Mesenchymal stem cell (in vitro differentiated cells and primary cell): ENCODE data around the gene FGF14.

Experiments
- DNase-seq: peaks from one replicate; pipeline ENCODE4 v3.0.0-alpha.2; 2013
- H2AFZ ChIP-seq: one replicate; pipeline ENCODE4 v1.6.1; 2013; ENCODE audit warnings: low read depth, mild to moderate bottlenecking, control low read depth, inconsistent platforms, low read length, moderate library complexity
- H2AK5ac ChIP-seq: 2 replicates; pipeline ENCODE4 v1.6.1; 2013; ENCODE audit warnings: low read length, moderate library complexity, mild to moderate bottlenecking, inconsistent platforms; ENCODE audit not compliant: severe bottlenecking
- H2BK120ac ChIP-seq: one replicate; pipeline ENCODE4 v1.6.1; 2013; ENCODE audit warnings: low read depth, mild to moderate bottlenecking, inconsistent platforms, low read length, moderate library complexity
- H2BK12ac ChIP-seq, 2 experiments: one replicate each; pipeline ENCODE4 v1.6.1; 2013; ENCODE audit warnings: inconsistent platforms in 2 of 2, low read length in 2 of 2, mild to moderate bottlenecking in 2 of 2, moderate library complexity in 2 of 2, control low read depth in 1 of 2
- H2BK15ac ChIP-seq: one replicate; pipeline ENCODE4 v1.6.1; 2013; ENCODE audit warnings: mild to moderate bottlenecking, low read depth, inconsistent platforms; ENCODE audit not compliant: poor library complexity, severe bottlenecking
- H2BK5ac ChIP-seq: 2 replicates; pipeline ENCODE4 v1.6.1; 2013; ENCODE audit warnings: low read depth, mild to moderate bottlenecking, low read length, control low read depth, inconsistent platforms; ENCODE audit not compliant: poor library complexity, severe bottlenecking
- H3K14ac ChIP-seq, 2 experiments: one replicate each; pipeline ENCODE4 v1.6.1; 2013; ENCODE audit warnings: inconsistent platforms in 2 of 2, low read length in 2 of 2, control low read depth in 1 of 2, mild to moderate bottlenecking in 1 of 2, moderate library complexity in 1 of 2
- H3K18ac ChIP-seq, 2 experiments: one replicate each; pipeline ENCODE4 v1.6.1; 2013; ENCODE audit warnings: inconsistent platforms in 2 of 2, low read length in 2 of 2, control low read depth in 1 of 2, low read depth in 1 of 2, mild to moderate bottlenecking in 1 of 2
- H3K23ac ChIP-seq, 2 experiments: one replicate each; pipeline ENCODE4 v1.6.1; 2013; ENCODE audit warnings: inconsistent platforms in 2 of 2, low read length in 2 of 2, mild to moderate bottlenecking in 2 of 2, moderate library complexity in 2 of 2, control low read depth in 1 of 2
- H3K27ac ChIP-seq: 2 replicates; pipeline ENCODE4 v1.5.1; 2013; ENCODE audit warnings: mild to moderate bottlenecking, moderate library complexity, low read length, control low read depth, inconsistent platforms; ENCODE audit not compliant: poor library complexity, severe bottlenecking
- H3K27me3 ChIP-seq, 2 experiments: 2 replicates each; pipeline versions ENCODE4 v1.6.1 to v1.7.0; 2013; ENCODE audit warnings: low read length in 2 of 2, mild to moderate bottlenecking in 2 of 2, moderate library complexity in 2 of 2, control low read depth in 1 of 2, inconsistent platforms in 1 of 2; ENCODE audit not compliant: control insufficient read depth in 1 of 2, insufficient read depth in 1 of 2
- H3K36me3 ChIP-seq, 2 experiments: 2 replicates each; pipeline versions ENCODE4 v1.6.1 to v1.7.0; 2013; ENCODE audit warnings: low read length in 2 of 2, control low read depth in 1 of 2, inconsistent platforms in 1 of 2, low read depth in 1 of 2, mild to moderate bottlenecking in 1 of 2; ENCODE audit not compliant: insufficient read depth in 2 of 2, control insufficient read depth in 1 of 2
- H3K4ac ChIP-seq, 2 experiments: one replicate each; pipeline ENCODE4 v1.6.1; 2013; ENCODE audit warnings: inconsistent platforms in 2 of 2, low read length in 2 of 2, mild to moderate bottlenecking in 2 of 2, moderate library complexity in 2 of 2, control low read depth in 1 of 2, low read depth in 1 of 2
- H3K4me1 ChIP-seq: 2 replicates; pipeline ENCODE4 v1.6.1; 2013; ENCODE audit warnings: low read depth, low read length, control low read depth; ENCODE audit not compliant: control insufficient read depth, insufficient read depth
- H3K4me2 ChIP-seq: 2 replicates; pipeline ENCODE4 v1.6.1; 2013; ENCODE audit warnings: low read length, mild to moderate bottlenecking, inconsistent platforms; ENCODE audit not compliant: poor library complexity, severe bottlenecking
- H3K4me3 ChIP-seq, 2 experiments: 2 replicates each; pipeline versions ENCODE4 v1.5.1 to v1.7.0; 2013; ENCODE audit warnings: low read length in 2 of 2, mild to moderate bottlenecking in 2 of 2, control low read depth in 1 of 2, low read depth in 1 of 2; ENCODE audit not compliant: insufficient read depth in 1 of 2
- H3K79me1 ChIP-seq: replicated peaks from 2 replicates; pipeline ENCODE4 v1.6.1; 2013; ENCODE audit warnings: mild to moderate bottlenecking, control low read depth, low read length, inconsistent platforms; ENCODE audit not compliant: poor library complexity, severe bottlenecking
- H3K9ac ChIP-seq: 2 replicates; pipeline ENCODE4 v1.7.0; 2013; ENCODE audit warnings: mild to moderate bottlenecking, low read length, moderate library complexity
- H3K9me3 ChIP-seq: 2 replicates; pipeline ENCODE4 v1.7.0; 2013; ENCODE audit warnings: mild to moderate bottlenecking, low read length; ENCODE audit not compliant: control insufficient read depth
- H4K8ac ChIP-seq: one replicate; pipeline ENCODE4 v1.6.1; 2013; ENCODE audit warnings: inconsistent platforms, mild to moderate bottlenecking, low read length, moderate library complexity
- H4K91ac ChIP-seq: one replicate; pipeline ENCODE4 v1.6.1; 2013; ENCODE audit warnings: mild to moderate bottlenecking, low read length, inconsistent platforms
- WGBS: methylation state at CpG from one replicate; pipeline ENCODE4 v1.1.7; 2013; ENCODE audit warnings: mixed read lengths; 5-methylcytosine and 5-hydroxymethylcytosine counted together

FGF14 gene

DNA sequence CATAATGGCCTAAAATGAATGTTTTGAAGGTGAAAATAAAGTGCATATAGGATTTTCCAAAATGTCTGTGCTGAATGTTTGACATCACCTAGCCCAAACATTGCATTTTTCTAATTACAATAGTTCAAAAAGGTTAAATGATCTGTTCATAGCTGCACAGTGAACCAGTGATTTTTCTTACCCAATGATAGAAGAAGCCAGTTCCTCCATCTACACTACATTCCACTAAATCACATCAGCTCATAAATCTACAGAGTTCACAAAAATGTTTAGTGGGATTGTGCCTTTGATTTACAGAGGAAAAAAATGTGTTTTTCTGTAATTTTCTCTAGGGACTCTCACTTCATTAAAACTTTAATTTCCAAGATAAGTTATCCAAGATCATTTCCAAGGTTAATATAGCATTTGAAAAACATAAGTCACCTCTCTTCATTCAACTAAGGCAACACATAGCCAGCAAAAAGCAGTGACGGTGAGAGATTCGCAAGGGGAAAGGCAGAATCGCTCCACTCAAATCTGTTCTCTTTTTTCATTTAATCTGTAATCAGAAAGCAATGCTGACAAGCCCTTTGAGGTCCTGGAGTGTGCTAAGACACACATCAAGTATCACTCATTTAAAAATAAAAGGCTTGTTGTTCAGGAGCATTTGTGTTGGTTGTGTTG is 194.0 kb downstream of the FGF14 start:
- Histone ChIP-seq H2BK120ac (no peak overlapping the region), H3K9ac (no peak overlapping the region), H3K79me1 (no peaks in the 10 kb centered on the region), H4K91ac (no peak overlapping the region), H3K36me3 (no peaks in the 10 kb centered on the region), H3K18ac (no peak overlapping the region), H2AFZ (no peak overlapping the region), H3K23ac (no peak overlapping the region), H3K9me3 (no peaks in the 10 kb centered on the region), H2BK15ac (no peak overlapping the region), H3K14ac (no peak overlapping the region), H3K4me2 (no peak overlapping the region), H4K8ac (no peak overlapping the region), H3K4me1 (no peaks in the 10 kb centered on the region), H3K4ac (no peak overlapping the region), H3K27me3 (peaks cover 0 to 3% of the 10 kb centered on the region in 2 experiments), H2BK5ac (no peak overlapping the region), H3K4me3 (no peak overlapping the region), H2AK5ac (no peak overlapping the region), H2BK12ac (no peak overlapping the region), H3K27ac (no peak overlapping the region)
- WGBS, result 100% methylated on average over 3 of the region's 3 CpGs
- no peak for DNase-seq

DNA sequence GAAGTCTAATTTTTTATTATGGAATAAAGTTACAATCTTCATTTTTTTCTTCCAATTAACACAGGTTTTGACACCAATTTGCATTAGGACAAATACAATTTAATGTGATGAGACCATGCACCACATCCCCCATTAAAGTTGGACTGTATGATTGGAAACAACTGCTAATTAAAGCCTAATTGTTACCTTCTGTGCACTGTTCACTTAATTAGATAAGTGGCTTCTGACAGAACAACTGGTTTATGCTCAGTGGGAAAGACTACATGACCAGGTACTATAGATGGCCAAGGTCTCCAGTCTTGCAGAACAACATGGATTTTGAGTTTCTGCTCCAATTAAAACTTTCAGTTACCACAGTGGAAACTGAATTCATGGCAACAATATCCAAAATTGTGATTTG is 198.1 kb downstream of the FGF14 start:
- H3K23ac ChIP-seq, result no peak overlapping the region
- no peak overlapping the region for H2BK12ac ChIP-seq
- no peaks in the 10 kb centered on the region for H3K36me3 ChIP-seq
- H3K79me1 ChIP-seq, result no peaks in the 10 kb centered on the region
- H3K14ac ChIP-seq, result no peak overlapping the region
- H3K9ac ChIP-seq, result no peak overlapping the region
- H3K4me1 ChIP-seq, result no peaks in the 10 kb centered on the region
- H3K27me3 ChIP-seq, result no peaks in the 10 kb centered on the region
- no peak overlapping the region for H4K8ac ChIP-seq
- H2BK15ac ChIP-seq, result no peak overlapping the region
- no peak overlapping the region for H2BK5ac ChIP-seq
- H3K4me2 ChIP-seq, result no peak overlapping the region
- H2AFZ ChIP-seq, result no peak overlapping the region
- H4K91ac ChIP-seq, result no peak overlapping the region
- H3K27ac ChIP-seq, result no peak overlapping the region
- no peak overlapping the region for H2BK120ac ChIP-seq
- H3K4ac ChIP-seq, result no peak overlapping the region
- DNase-seq, result no peak
- no peak overlapping the region for H3K18ac ChIP-seq
- H3K9me3 ChIP-seq, result no peaks in the 10 kb centered on the region
- H2AK5ac ChIP-seq, result no peak overlapping the region
- no peak overlapping the region for H3K4me3 ChIP-seq

DNA sequence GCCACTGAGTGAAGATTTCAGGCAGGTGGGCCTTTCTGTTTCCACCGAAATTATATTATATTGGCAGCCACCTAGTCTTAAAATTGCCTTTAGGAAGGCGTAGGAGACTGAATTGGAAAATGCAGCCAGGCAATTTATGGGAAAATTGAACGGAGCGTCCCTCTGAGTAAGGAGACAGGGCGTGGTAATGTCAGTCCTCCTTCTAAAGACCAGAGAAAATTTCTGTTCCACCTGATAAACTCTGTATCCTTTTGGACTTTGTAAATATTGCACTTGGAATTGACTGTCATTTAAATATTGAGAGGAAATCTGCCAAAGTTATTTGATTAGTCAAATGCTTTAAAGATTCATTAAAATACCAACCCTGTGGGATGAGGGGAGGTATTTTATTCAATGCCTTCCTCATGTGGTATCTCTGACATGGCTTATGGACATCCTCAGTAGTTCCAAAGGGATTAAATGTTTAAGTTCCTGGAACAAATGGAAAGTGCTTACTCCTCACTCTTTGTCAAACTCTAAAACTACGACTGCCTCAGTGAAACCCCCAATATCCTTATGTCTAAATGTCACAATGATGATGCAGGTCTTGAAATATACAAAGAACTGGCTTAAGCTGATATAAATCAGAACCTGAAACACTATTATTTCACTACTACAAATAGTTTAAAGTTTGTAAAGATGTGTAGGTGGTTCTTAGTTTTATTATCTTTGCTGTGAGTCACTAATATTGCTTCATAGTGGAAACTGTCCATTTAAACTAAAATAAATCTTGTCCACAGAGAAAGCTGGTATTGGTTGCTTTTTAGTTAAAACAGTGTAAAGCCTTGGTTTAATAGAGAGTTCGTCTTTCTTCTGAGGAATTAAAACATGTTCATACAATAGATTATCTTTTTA is 203.2 kb downstream of the FGF14 start:
- DNase-seq, result peak; percentile 50
- H3K9ac ChIP-seq, result peak overlapping the region; percentile 17
- no peak overlapping the region for H2BK120ac ChIP-seq
- H3K27me3 ChIP-seq, result no peaks in the 10 kb centered on the region
- no peak overlapping the region for H3K4me2 ChIP-seq
- no peaks in the 10 kb centered on the region for H3K4me1 ChIP-seq
- WGBS, result 91% methylated on average over 6 of the region's 7 CpGs
- no peak overlapping the region for H3K4ac ChIP-seq
- H3K27ac ChIP-seq, result no peak overlapping the region
- no peak overlapping the region for H3K23ac ChIP-seq
- no peak overlapping the region for H3K14ac ChIP-seq
- H2AFZ ChIP-seq, result no peak overlapping the region
- no peak overlapping the region for H4K8ac ChIP-seq
- no peak overlapping the region for H2AK5ac ChIP-seq
- H2BK15ac ChIP-seq, result no peak overlapping the region
- no peak overlapping the region for H2BK5ac ChIP-seq
- H3K9me3 ChIP-seq, result no peaks in the 10 kb centered on the region
- H3K79me1 ChIP-seq, result no peaks in the 10 kb centered on the region
- H3K18ac ChIP-seq, result peak overlapping the region in 1 of 2 experiments; percentile 0
- H3K36me3 ChIP-seq, result no peaks in the 10 kb centered on the region
- H4K91ac ChIP-seq, result no peak overlapping the region
- H3K4me3 ChIP-seq, result no peak overlapping the region
- no peak overlapping the region for H2BK12ac ChIP-seq

DNA sequence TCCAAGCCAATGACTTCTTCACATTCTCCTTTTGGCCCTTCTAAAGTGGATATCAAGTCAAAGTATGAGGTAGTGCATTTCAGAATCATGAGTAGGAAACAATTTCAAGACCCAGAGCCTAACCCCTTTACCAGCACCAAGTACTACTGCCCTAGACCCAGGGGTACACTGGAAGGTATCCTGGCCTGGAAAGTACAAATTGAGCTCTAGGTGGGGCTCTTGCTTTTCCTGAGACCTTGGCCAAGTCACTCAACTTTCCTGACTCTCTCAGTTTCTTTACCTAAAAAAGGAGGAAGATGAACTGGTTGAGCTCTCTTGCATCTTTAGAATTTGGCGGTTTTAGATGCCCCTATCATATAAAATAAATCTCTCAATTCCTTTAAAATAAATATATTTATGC is 204.7 kb downstream of the FGF14 start:
- Histone ChIP-seq H3K4ac (no peak overlapping the region), H3K4me3 (no peak overlapping the region), H2AK5ac (no peak overlapping the region), H2BK120ac (no peak overlapping the region), H4K8ac (no peak overlapping the region), H2BK5ac (no peak overlapping the region), H3K18ac (no peak overlapping the region), H2AFZ (no peak overlapping the region), H3K4me1 (no peaks in the 10 kb centered on the region), H2BK12ac (no peak overlapping the region), H3K79me1 (no peaks in the 10 kb centered on the region), H3K9ac (no peak overlapping the region), H3K23ac (no peak overlapping the region), H2BK15ac (no peak overlapping the region), H4K91ac (no peak overlapping the region), H3K27me3 (no peaks in the 10 kb centered on the region), H3K36me3 (no peaks in the 10 kb centered on the region), H3K4me2 (no peak overlapping the region), H3K14ac (no peak overlapping the region), H3K27ac (no peak overlapping the region), H3K9me3 (no peaks in the 10 kb centered on the region)
- peak; percentile 22 for DNase-seq
- no CpG with 5 or more reads among the region's 1 CpG for whole genome bisulfite sequencing
